Endothelial cell of umbilical vein (primary cell): ENCODE results near the gene RPL22L1.

ENCODE experiments used
- EZH2 ChIP-seq: IDR thresholded peaks from 2 replicates; pipeline ENCODE4 v1.6.1; 2012; ENCODE audit warnings: borderline replicate concordance, low read depth, mild to moderate bottlenecking, moderate library complexity, low read length, inconsistent platforms; ENCODE audit not compliant: severe bottlenecking
- TF ChIP-seq, protein P1 (sequence below), 2 donors: IDR thresholded peaks; 1 replicate in 1 of 2; 2 replicates in 1 of 2; pipeline ENCODE4 v1.5.1; 2011; ENCODE audit warnings: low read length in 2 of 2, mild to moderate bottlenecking in 2 of 2, moderate library complexity in 2 of 2, control low read depth in 1 of 2, inconsistent platforms in 1 of 2, low read depth in 1 of 2; ENCODE audit not compliant: insufficient read depth in 1 of 2; ENCODE audit errors: extremely low read depth in 1 of 2

DNA sequence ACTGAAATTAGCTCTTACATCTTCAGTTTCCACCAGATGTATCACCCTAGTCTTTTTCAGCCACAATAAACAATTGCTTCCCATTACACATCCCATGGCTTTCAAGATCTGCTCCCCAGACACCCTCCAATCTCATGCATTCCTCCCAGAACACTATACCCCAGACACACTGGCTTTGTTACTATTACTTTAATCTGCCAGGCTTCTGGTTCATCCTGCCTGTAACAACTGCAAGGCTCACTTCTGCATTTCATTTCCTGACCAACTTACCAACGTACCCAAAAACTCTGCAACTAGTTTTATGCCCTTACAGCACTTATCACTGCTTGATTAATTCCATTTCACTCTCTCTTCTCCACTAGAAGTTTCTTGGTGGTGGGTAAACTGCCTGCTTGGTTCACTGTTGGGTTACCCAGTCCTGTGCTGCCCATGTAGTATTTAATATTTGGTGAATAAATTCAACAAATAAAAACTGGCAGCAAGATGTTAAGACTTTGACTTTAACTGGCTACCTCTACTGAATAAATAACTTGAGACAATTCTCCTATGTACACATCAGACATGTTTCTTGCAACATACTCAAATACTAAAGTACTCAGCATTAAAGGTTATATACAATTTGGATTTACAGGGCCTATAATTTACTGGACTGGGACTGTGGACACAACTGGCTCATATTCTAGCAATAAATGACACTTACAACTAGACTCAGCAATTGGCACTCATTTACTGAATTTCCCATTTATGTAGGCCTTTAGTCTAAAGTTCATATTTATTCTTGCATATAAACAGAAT lies 2.7 kb downstream of the RPL22L1 start:
- TF ChIP-seq, protein P1, sequence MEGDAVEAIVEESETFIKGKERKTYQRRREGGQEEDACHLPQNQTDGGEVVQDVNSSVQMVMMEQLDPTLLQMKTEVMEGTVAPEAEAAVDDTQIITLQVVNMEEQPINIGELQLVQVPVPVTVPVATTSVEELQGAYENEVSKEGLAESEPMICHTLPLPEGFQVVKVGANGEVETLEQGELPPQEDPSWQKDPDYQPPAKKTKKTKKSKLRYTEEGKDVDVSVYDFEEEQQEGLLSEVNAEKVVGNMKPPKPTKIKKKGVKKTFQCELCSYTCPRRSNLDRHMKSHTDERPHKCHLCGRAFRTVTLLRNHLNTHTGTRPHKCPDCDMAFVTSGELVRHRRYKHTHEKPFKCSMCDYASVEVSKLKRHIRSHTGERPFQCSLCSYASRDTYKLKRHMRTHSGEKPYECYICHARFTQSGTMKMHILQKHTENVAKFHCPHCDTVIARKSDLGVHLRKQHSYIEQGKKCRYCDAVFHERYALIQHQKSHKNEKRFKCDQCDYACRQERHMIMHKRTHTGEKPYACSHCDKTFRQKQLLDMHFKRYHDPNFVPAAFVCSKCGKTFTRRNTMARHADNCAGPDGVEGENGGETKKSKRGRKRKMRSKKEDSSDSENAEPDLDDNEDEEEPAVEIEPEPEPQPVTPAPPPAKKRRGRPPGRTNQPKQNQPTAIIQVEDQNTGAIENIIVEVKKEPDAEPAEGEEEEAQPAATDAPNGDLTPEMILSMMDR (IDR thresholded peaks at IDR 0.05; ENCODE audit: extremely low read depth in 1 of 2, insufficient read depth in 1 of 2, low read depth in 1 of 2, low read length in 2 of 2) = no peak
- no peak for TF ChIP-seq EZH2
